Glutamatergic neuron (in vitro differentiated cells): ENCODE measurements around the gene MLST8. TPM values are rescaled to one million over a fixed set of nuclear protein-coding genes. Genes with fewer than 3 reads are reported as not detected.
A peak's percentile ranks its signal among the peaks of the same experiment; 100 is the strongest.

Source experiments
- DNase-seq: peaks from one replicate; pipeline ENCODE4 v3.0.0; 2022
- H3K27ac Mint-ChIP-seq: one replicate; pipeline ENCODE4 v1.8.0; 2020; ENCODE audit warnings: mild to moderate bottlenecking, mixed read lengths, inconsistent platforms; ENCODE audit not compliant: unreplicated experiment
- H3K27me3 Mint-ChIP-seq: one replicate; pipeline ENCODE4 v1.8.0; 2020; ENCODE audit warnings: mild to moderate bottlenecking, moderate library complexity, mixed read lengths, inconsistent platforms; ENCODE audit not compliant: unreplicated experiment
- H3K36me3 Mint-ChIP-seq: one replicate; pipeline ENCODE4 v1.8.0; 2020; ENCODE audit warnings: mild to moderate bottlenecking, mixed read lengths, inconsistent platforms; ENCODE audit not compliant: unreplicated experiment
- H3K4me1 Mint-ChIP-seq: one replicate; pipeline ENCODE4 v1.8.0; 2020; ENCODE audit warnings: mild to moderate bottlenecking, low read depth, mixed read lengths, inconsistent platforms; ENCODE audit not compliant: unreplicated experiment
- H3K4me3 Mint-ChIP-seq: one replicate; pipeline ENCODE4 v1.8.0; 2020; ENCODE audit warnings: mild to moderate bottlenecking, mixed read lengths, inconsistent platforms; ENCODE audit not compliant: unreplicated experiment
- H3K9me3 Mint-ChIP-seq: one replicate; pipeline ENCODE4 v1.8.0; 2020; ENCODE audit warnings: mild to moderate bottlenecking, moderate library complexity, mixed read lengths, inconsistent platforms; ENCODE audit not compliant: unreplicated experiment
- CTCF ChIP-seq: fragments of 200-600 bp; sonication (generic); IDR thresholded peaks from one replicate; pipeline ENCODE4 v1.5.0; 2021; ENCODE audit not compliant: partially characterized antibody, unreplicated experiment
- total RNA-seq: library from RNA; stranded (reverse); fragmentation: NEBNext Ultra II Directional; extraction: Animal tissue kit (Norgen Biotek cat#: 25700); gene quantifications from one replicate; pipeline ENCODE4 v1.2.1, GENCODE V29; 2021; ENCODE audit not compliant: unreplicated experiment

Gene MLST8
- total RNA-seq, 1 donor from 2014 or later: 57.9 TPM

- Mint-ChIP-seq H3K36me3 (peaks cover 5% of the 10 kb centered on the region), H3K27me3 (peaks cover 24% of the 10 kb centered on the region), H3K4me3 (no peak overlapping the region)
Measured at GRCh38 chr16:2196981-2197511, 8.2 kb upstream of the MLST8 start.

GRCh38 chr16:2197765-2198164, 7.5 kb upstream of the MLST8 start:
- no peak for TF ChIP-seq CTCF
- peaks cover 2% of the 10 kb centered on the region for H3K9me3 Mint-ChIP-seq
- H3K27ac Mint-ChIP-seq: no peak overlapping the region
- peaks cover 5% of the 10 kb centered on the region for H3K36me3 Mint-ChIP-seq
- DNase-seq: no peak
- H3K4me3 Mint-ChIP-seq: peak overlapping the region; percentile 34
- no peaks in the 10 kb centered on the region for H3K4me1 Mint-ChIP-seq
- H3K27me3 Mint-ChIP-seq: peaks cover 25% of the 10 kb centered on the region

More at GRCh38 chr16:2196981-2197511, 8.2 kb upstream of the MLST8 start:
- H3K27ac Mint-ChIP-seq: no peak overlapping the region
- DNase-seq: no peak
- TF ChIP-seq CTCF: no peak
- H3K9me3 Mint-ChIP-seq: peaks cover 3% of the 10 kb centered on the region
- H3K4me1 Mint-ChIP-seq: no peaks in the 10 kb centered on the region

- no peak for TF ChIP-seq CTCF
- H3K4me3 Mint-ChIP-seq: no peak overlapping the region
- no peaks in the 10 kb centered on the region for H3K4me1 Mint-ChIP-seq
- no peak for DNase-seq
- H3K36me3 Mint-ChIP-seq: peaks cover 5% of the 10 kb centered on the region
- H3K9me3 Mint-ChIP-seq: peaks cover 2% of the 10 kb centered on the region
- peaks cover 25% of the 10 kb centered on the region for H3K27me3 Mint-ChIP-seq
- H3K27ac Mint-ChIP-seq: no peak overlapping the region
Measured at GRCh38 chr16:2198283-2198682, 7.0 kb upstream of the MLST8 start.

GRCh38 chr16:2199095-2199494, 6.2 kb upstream of the MLST8 start:
- Mint-ChIP-seq H3K27ac (no peak overlapping the region), H3K4me1 (no peaks in the 10 kb centered on the region), H3K9me3 (peaks cover 5% of the 10 kb centered on the region), H3K27me3 (peaks cover 25% of the 10 kb centered on the region), H3K4me3 (no peak overlapping the region), H3K36me3 (peaks cover 5% of the 10 kb centered on the region)
- no peak for DNase-seq
- no peak for TF ChIP-seq CTCF

- Mint-ChIP-seq H3K36me3 (peaks cover 5% of the 10 kb centered on the region), H3K4me1 (peaks cover 2% of the 10 kb centered on the region), H3K9me3 (peaks cover 8% of the 10 kb centered on the region), H3K27me3 (peaks cover 21% of the 10 kb centered on the region), H3K4me3 (no peak overlapping the region), H3K27ac (no peak overlapping the region)
- no peak for TF ChIP-seq CTCF
- no peak for DNase-seq
Measured at GRCh38 chr16:2199621-2200139, 5.6 kb upstream of the MLST8 start.
